Activated CD8-positive, alpha-beta memory T cell treated with anti-CD3 and anti-CD28 coated beads, Interleukin-2, amount 10 ng/mL, durations not matched to agents 7 days and 5 days (primary cell): ENCODE results near the gene NPLOC4. TPM values are rescaled to one million over a fixed set of nuclear protein-coding genes. Genes with fewer than 3 reads are reported as not detected.

Experiments
- ATAC-seq: fragments of 150-1000 bp; cut with Tn5 transposase; one replicate; pipeline ENCODE4 v1.10.0; 2021; ENCODE audit warnings: moderate library complexity
- CTCF ChIA-PET: fragments of 350-600 bp; sonication (Branson Sonifier 250); formaldehyde crosslinking; loops from one replicate; lab custom pipeline; 2021; ENCODE audit warnings: antibody characterized with exemption; lab: Charles Lee
- DNase-seq: peaks from one replicate; pipeline ENCODE4 v3.0.0-alpha.2; 2020
- H3K27ac Mint-ChIP-seq: one replicate; pipeline ENCODE4 v1.8.0; 2021; ENCODE audit warnings: mild to moderate bottlenecking, mixed read lengths
- H3K27me3 Mint-ChIP-seq: one replicate; pipeline ENCODE4 v1.8.0; 2021; ENCODE audit warnings: mixed read lengths
- H3K36me3 Mint-ChIP-seq: one replicate; pipeline ENCODE4 v1.8.0; 2021; ENCODE audit warnings: mild to moderate bottlenecking, mixed read lengths
- H3K4me1 Mint-ChIP-seq: one replicate; pipeline ENCODE4 v1.8.0; 2021; ENCODE audit warnings: mixed read lengths
- H3K4me3 Mint-ChIP-seq: one replicate; pipeline ENCODE4 v1.8.0; 2021; ENCODE audit warnings: mild to moderate bottlenecking, moderate library complexity, mixed read lengths
- H3K9me3 Mint-ChIP-seq: one replicate; pipeline ENCODE4 v1.8.0; 2022; ENCODE audit warnings: low read depth, mixed read lengths
- total RNA-seq, 2 experiments: library from RNA; stranded (reverse); gene quantifications; one replicate each; pipeline ENCODE4 v1.2.3, GENCODE V29; 2021

NPLOC4 gene
- total RNA-seq, 2 experiments from 2014 or later = 124 to 130 TPM

DNA sequence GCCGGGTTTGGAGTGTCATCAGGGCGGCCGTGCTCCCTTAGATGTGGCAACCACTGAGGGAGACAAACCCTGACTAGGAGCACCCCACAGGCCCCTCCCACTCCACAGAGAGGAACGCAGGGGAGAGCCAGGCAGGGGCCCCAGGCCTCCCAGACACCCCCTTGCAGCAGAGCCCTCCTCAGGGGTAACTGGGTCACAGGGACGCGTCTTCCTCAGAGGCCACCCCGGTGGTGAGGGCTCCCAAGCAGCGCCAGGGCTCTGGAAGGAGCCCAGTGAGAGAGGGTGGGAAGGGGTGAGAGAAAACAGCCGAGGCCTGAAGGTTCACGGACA lies 97.4 kb downstream of the NPLOC4 start:
- Mint-ChIP-seq H3K36me3 (no peaks in the 10 kb centered on the region), H3K9me3 (no peaks in the 10 kb centered on the region), H3K4me3 (no peak overlapping the region), H3K4me1 (no peaks in the 10 kb centered on the region), H3K27ac (no peak overlapping the region), H3K27me3 (peaks cover 14% of the 10 kb centered on the region)
- ATAC-seq (no peak), DNase-seq (no peak)
- CTCF ChIA-PET = no interaction called here

DNA sequence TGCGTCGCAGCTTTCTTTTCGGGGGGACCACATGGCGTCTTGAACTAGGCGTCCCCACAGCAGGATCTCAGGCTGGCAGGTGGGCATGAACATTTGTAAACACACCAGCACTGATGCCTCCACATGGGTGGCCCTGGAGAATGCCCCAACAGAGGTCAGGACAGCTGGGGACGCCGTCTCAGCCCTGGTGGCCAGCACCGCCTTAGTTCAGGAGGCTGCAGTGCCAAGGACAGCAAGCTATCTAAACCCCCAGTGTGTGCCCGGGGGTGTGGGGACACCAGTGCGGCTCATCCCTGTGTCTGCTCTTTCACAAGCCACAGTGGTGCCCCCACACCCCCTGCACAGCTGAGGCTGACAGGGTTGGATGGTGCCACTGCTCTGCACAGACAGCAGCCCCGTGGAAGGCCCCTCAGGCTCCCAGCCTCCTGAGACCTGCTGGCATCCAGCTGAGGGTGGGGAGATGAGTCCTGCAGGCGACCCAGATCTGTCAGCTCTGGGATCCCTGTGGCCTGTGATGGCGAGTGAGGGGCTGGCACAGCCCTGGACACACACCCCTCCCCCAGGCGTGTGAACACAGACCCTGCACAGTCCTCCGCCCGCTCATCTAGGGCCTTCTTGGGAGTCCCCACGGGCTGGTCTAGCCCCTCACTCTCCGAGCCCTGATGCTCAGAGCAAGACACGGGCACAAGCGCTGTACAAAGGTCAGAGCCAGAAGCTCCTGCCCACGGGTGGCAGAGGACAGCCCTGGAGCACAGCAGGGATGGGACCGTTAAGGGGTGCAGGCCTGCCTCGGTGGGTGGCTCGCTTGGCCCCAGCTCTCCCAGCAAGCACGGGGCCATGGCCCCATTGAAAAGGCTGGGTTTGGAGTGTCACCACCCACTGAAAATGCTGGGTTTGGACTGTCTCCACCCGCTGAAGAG lies 98.0 kb downstream of the NPLOC4 start:
- H3K9me3 Mint-ChIP-seq = no peaks in the 10 kb centered on the region
- no peaks in the 10 kb centered on the region for H3K4me1 Mint-ChIP-seq
- no peak for DNase-seq
- ATAC-seq = no peak
- no peak overlapping the region for H3K4me3 Mint-ChIP-seq
- H3K36me3 Mint-ChIP-seq = no peaks in the 10 kb centered on the region
- no peak overlapping the region for H3K27ac Mint-ChIP-seq
- CTCF ChIA-PET = interaction anchor here (1.3 kb wide), 1 partner anchor 62 kb away, joined by 5 read pairs; no protein-coding TSS in a partner anchor
- peaks cover 14% of the 10 kb centered on the region for H3K27me3 Mint-ChIP-seq

DNA sequence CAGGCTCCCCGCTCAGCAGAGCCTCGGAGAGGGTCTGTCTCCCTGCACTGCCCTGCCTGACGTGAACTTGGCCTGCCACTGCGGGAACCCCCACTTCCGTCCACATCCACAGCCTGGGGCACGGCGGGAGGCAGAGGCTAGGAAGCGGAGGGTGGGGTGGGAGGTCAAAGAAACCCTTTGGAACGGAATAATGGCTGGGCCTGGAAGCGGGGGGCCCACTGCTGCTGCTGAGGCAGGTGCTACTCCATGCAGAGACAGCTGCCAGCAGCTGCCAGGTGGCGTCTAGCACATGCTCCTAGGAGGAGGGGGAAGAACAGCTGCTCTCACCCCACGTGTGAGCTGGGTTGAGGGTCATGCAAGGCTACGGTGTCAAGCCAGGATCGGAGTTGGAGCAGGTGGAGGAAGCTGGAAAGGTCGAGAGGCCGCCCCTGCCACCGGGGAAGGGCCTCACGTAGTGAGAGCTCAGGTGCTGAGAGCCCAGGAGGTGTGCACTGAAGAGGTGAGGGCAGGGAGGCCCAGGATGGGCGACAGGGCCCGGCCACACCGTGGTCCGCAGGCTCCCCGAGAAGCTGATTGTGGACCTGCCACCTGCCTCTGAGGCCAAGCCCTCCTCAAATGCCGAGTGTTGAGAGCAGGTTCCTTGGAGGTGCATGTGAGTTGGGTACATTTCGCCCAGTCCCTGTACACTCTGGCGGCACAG lies 98.9 kb downstream of the NPLOC4 start:
- H3K27ac Mint-ChIP-seq = no peak overlapping the region
- ATAC-seq = no peak
- CTCF ChIA-PET = interaction anchor here (1.0 to 1.7 kb wide), 4 partner anchors 23 to 285 kb away, joined by 3 to 5 read pairs (median 3); no protein-coding TSS in a partner anchor
- H3K27me3 Mint-ChIP-seq = peaks cover 14% of the 10 kb centered on the region
- no peaks in the 10 kb centered on the region for H3K9me3 Mint-ChIP-seq
- H3K36me3 Mint-ChIP-seq = no peaks in the 10 kb centered on the region
- DNase-seq = no peak
- H3K4me3 Mint-ChIP-seq = no peak overlapping the region
- H3K4me1 Mint-ChIP-seq = peaks cover 2% of the 10 kb centered on the region

DNA sequence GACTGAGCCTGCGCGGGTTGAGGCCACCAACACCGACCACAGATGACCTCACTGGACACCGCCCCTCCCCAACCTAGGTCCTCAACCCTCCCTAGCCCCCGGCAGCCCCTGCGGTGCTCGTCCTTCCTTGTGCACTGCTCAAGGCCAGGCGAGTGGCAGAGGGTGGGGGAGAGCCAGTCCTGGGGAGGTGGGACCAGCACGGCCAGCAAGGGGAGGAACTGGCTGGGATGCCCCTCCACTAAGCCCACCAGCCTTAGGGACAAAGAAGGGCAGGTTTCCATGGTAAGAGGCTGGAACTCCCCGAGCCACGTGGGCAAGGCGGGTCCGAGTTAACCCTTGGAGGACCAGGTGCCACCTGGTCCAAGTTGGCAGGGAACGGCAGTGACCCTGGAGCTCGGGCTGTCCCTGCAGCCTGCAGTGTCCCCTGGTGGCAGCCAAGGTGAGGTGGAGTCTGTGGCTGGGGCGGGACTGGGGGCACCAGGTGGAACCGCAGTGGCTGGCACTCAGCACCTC lies 99.5 kb downstream of the NPLOC4 start:
- peaks cover 2% of the 10 kb centered on the region for H3K4me1 Mint-ChIP-seq
- no peaks in the 10 kb centered on the region for H3K36me3 Mint-ChIP-seq
- CTCF ChIA-PET = interaction anchor here (1.0 to 1.7 kb wide), 4 partner anchors 22 to 284 kb away, joined by 3 to 5 read pairs (median 3); no protein-coding TSS in a partner anchor
- DNase-seq (peak; percentile 47), ATAC-seq (peak; percentile 27)
- no peak overlapping the region for H3K27ac Mint-ChIP-seq
- H3K27me3 Mint-ChIP-seq = peaks cover 14% of the 10 kb centered on the region
- H3K9me3 Mint-ChIP-seq = no peaks in the 10 kb centered on the region
- no peak overlapping the region for H3K4me3 Mint-ChIP-seq

DNA sequence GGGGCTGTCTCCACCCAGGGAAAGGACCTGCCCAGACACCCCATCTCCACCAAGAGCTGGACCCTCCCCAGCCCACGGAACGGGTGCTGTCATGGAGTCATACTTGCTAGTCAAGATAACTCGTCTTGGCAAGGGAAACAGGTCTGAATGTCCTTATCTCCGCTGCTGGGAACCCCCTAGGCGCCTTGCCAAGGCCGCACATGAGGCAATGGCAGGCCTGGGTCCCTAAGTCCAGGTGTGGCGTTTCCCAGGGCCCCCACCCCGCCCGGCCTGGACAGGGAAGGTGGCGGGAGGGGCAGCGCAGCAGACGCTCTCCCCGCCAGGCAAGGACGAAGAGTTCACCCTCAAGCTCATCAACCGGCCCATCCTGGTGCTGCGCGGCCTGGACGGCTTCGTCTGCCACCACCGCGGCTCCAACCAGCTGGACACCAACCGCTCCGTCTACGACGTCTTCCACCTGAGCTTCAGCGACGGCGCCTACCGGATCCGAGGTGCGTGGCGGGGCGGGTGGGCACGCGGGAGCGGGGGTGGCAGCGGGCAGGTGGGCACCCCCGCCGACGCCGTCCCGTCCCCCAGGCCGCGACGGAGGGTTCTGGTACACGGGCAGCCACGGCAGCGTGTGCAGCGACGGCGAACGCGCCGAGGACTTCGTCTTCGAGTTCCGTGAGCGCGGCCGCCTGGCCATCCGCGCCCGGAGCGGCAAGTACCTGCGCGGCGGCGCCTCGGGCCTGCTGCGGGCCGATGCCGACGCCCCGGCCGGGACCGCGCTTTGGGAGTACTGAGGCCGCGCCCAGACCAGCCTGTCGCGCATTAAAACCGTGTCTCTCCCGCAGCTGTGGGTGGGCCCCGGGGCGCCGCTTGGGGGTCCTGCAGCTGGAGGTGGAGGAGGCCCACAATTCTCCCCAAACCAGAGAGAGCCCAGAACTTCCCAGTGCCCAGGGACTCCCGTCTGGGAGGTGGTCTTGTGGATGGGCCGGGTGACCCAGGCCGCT lies 100.3 kb downstream of the NPLOC4 start:
- DNase-seq = no peak
- H3K4me3 Mint-ChIP-seq = no peak overlapping the region
- CTCF ChIA-PET = interaction anchor here (1.0 to 1.7 kb wide), 3 partner anchors 21 to 283 kb away, joined by 3 read pairs; no protein-coding TSS in a partner anchor

DNA sequence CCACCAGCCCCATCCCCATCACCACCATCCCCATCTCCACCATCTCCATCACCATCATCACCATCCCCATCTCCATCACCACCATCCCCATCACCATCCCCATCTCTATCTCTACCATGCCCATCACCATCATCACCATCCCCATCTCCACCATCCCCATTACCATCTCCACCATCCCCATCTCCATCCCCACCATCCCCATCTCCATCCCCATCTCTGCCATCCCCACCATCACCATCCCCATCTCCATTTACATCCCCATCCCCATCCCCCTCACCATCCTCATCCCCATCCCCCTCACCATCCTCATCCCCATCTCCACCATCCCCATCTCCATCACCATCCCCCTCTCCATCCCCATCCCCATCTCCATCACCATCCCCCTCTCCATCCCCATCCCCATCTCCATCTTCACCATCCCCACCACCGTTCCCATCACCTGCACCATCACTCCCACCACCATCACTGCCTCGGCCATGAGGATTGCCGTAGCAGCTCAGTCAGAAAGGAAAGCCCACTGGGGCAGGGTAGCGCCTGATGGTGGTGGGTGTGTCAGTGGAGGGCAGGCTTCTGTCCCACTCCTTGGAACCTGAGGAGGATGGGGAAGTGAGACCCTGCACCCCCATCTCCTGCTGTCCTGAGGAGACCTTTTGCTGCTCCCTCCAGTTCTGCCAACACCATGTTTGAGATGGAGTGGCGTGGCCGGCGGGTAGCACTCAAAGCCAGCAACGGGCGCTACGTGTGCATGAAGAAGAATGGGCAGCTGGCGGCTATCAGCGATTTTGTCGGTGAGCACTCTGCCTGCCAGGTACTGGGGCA lies 101.2 kb downstream of the NPLOC4 start:
- no peak overlapping the region for H3K4me3 Mint-ChIP-seq
- peaks cover 14% of the 10 kb centered on the region for H3K27me3 Mint-ChIP-seq
- DNase-seq (no peak), ATAC-seq (no peak)
- peaks cover 2% of the 10 kb centered on the region for H3K4me1 Mint-ChIP-seq
- H3K27ac Mint-ChIP-seq = no peak overlapping the region
- H3K36me3 Mint-ChIP-seq = no peaks in the 10 kb centered on the region
- CTCF ChIA-PET = no interaction called here
- no peaks in the 10 kb centered on the region for H3K9me3 Mint-ChIP-seq

More for the DNA sequence above, 100.3 kb downstream of the NPLOC4 start:
- Mint-ChIP-seq H3K36me3 (no peaks in the 10 kb centered on the region), H3K27ac (no peak overlapping the region), H3K9me3 (no peaks in the 10 kb centered on the region), H3K4me1 (peaks cover 2% of the 10 kb centered on the region), H3K27me3 (peaks cover 14% of the 10 kb centered on the region)
- no peak for ATAC-seq

DNA sequence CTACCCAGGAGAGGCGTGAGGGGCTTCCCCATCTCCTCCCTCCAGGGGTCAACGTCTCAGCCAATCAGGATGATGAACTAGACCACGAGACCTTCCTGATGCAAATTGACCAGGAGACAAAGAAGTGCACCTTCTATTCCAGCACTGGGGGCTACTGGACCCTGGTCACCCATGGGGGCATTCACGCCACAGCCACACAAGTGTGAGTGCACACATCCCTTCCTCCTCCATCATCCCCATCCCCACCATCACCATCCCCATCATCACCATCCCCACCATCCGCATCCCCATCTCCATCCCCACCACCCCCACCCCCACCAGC lies 101.9 kb downstream of the NPLOC4 start:
- Mint-ChIP-seq H3K27ac (no peak overlapping the region), H3K4me3 (no peak overlapping the region), H3K36me3 (no peaks in the 10 kb centered on the region), H3K9me3 (no peaks in the 10 kb centered on the region), H3K4me1 (peaks cover 2% of the 10 kb centered on the region), H3K27me3 (peaks cover 14% of the 10 kb centered on the region)
- ATAC-seq (no peak), DNase-seq (no peak)
- CTCF ChIA-PET = no interaction called here

DNA sequence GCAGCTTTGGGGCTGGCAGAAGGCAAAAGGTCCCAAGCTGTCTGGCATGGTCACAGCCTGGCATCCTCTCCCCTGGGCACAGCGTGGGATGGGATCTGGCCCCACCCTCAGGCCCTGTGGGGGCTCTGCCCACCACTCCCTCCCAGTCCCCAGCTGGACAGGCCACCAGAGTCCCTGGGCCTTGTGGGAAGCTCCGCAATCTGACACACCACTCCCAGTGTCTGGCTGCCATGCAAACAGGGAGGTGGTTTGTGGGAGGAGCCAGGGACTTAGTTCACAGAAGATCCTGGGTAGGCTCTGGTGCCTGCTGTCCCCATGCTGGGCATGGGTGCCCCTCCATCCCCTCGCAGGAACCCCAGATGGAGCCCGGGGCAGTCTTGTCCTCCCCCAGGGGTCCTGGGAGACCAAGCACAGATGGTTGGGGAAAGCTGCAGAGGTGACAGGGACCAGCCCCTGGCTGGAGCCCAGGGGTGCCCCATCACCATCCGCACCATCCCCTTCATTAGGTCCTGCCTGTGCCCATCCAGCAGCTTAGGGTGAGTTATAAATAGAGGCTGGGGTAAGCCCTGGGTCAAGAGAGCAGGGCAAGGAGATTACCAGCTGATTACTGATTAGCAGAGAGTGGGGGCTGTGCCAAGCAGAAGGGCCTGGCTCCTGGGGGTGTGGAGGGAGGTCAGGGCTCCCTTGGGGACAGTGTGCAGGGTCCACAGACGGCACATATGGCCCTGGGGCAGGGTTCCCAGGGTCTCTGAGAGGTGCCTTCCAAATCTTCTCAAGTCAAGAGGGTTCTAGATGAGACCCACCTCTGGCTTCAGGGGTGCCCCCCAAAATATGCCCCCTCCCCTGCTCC lies 102.5 kb downstream of the NPLOC4 start:
- peaks cover 2% of the 10 kb centered on the region for H3K4me1 Mint-ChIP-seq
- no peak overlapping the region for H3K27ac Mint-ChIP-seq
- DNase-seq = no peak
- no peak overlapping the region for H3K4me3 Mint-ChIP-seq
- no peaks in the 10 kb centered on the region for H3K36me3 Mint-ChIP-seq
- no peak for ATAC-seq
- no peaks in the 10 kb centered on the region for H3K9me3 Mint-ChIP-seq
- H3K27me3 Mint-ChIP-seq = peaks cover 14% of the 10 kb centered on the region
- CTCF ChIA-PET = no interaction called here

DNA sequence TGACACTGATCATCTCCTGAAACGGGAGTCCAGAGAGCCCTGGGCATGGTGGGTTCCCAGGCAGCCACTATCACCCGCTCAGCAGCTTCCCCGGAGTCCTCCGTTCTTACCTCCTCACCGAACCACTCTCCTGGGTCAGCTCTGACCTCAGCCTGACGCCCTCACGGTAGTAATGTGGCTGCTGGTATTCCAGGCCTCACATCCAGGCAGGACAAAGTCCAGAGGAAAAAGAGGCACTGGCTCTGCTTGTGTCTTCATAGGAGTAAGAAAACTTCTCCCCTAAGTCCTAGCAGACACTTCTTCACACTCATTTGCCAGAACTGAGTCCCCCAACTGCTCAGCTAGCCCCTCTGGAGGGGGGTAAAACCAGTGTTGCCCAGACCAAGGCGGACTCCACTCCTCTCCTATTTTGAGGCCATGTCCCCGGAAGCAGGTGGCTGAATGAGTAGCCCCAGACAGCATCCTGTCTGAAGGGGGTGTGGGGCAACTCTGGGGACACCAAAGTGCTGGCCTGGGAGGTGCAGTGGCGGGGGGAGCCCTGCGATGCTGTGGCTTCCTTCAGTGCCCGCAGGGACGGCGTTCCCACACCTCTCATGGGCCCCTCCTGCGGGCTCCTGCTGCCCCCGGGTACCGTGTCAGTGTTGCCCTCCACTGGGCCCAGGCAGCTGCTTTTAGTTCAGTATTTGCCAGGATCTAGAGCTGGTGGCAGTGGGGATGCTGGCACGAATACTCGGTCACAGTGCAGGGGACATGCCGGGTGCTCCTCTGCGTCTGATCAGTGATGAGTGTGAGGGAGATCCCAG lies 103.4 kb downstream of the NPLOC4 start:
- peaks cover 14% of the 10 kb centered on the region for H3K27me3 Mint-ChIP-seq
- H3K4me3 Mint-ChIP-seq = no peak overlapping the region
- no peak overlapping the region for H3K27ac Mint-ChIP-seq
- ATAC-seq = no peak
- peaks cover 2% of the 10 kb centered on the region for H3K4me1 Mint-ChIP-seq
- no peak for DNase-seq
- no peaks in the 10 kb centered on the region for H3K36me3 Mint-ChIP-seq
- H3K9me3 Mint-ChIP-seq = no peaks in the 10 kb centered on the region
- CTCF ChIA-PET = no interaction called here

DNA sequence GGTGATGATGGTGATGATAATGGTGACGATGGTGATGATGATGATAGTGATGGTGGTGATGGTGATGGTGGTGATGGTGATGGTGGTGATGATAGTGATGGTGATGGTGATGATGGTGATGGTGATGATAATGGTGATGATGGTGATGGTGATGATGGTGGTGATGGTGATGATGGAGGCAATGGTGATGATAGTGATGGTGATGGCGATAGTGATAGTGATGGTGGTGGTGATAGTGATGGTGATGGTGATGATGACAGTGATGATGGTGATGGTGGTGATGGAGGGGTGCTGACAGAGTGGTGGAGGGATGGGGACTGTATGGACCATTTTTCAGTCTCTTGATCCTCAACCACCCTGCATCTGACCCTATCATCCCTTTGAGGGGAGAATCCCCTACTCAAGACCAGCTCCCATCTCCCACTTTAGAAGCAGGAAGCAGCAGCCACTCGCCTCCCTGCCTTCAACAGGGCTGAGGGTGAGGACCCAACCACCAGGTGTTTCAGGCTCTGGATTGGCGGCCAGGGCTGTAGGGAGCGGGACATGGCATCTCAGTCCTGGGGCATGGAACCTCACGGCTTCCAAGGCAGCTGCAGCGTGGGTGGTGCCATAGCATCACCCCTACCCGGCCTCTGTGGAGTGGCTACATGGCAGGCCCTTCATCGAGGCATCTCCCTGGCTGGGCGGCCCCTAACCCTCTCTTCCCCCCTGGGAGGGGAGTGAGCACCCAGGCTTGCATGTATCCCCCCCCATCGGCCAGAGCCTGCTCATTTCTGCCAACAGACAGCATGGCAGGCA lies 104.2 kb downstream of the NPLOC4 start:
- Mint-ChIP-seq H3K36me3 (no peaks in the 10 kb centered on the region), H3K9me3 (no peaks in the 10 kb centered on the region), H3K27ac (no peak overlapping the region), H3K4me1 (peaks cover 2% of the 10 kb centered on the region), H3K27me3 (peaks cover 11% of the 10 kb centered on the region), H3K4me3 (no peak overlapping the region)
- DNase-seq (no peak), ATAC-seq (no peak)
- CTCF ChIA-PET = no interaction called here
